Measurements from ENCODE around the gene SMIM15.

DNA sequence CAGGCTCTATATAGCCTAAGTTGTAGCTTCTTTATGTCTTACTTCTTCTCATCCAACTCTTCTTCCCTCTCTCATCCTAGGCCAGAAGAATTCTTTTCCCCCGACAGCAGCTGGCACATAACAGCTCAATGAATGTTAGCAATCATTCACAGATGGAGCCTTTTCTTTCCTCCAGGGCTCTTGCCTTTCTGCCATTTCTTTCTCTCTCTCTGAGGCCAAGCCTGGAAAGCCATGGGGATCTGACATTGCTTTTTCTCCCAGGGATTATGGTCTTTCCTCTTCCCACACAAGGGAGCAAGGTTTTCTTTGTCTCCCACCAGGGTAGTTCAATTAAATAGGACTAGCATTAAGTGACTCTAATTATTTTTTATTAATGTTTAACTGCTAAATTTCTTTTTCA is 20.5 kb downstream of the SMIM15 start:
- TF ChIP-seq CTCF (conservative IDR thresholded peaks at IDR 0.05), result no peak
- no peak for TF ChIP-seq EZH2 (IDR thresholded peaks at IDR 0.05; ENCODE audit: low read depth)
